T-helper 2 cell (primary cell): ENCODE data around the gene GPN3.
"Not testable (repeated sequence)": the region's sequence is repeated elsewhere in the genome, so short reads cannot be mapped to it uniquely, and the experiment has no call there.

Source experiments
- DNase-seq, 5 experiments: peaks; one replicate each; pipeline versions ENCODE4 v3.0.0 to v3.0.0-alpha.2; 2012 to 2022
- total RNA-seq, 2 donors: gene quantifications; one replicate each; lab custom pipeline; 2026; lab: John Stamatoyannopoulos, UW

The GPN3 gene
- total RNA-seq, result 4.7 to 7.1 reads per million in 2 donors

DNA sequence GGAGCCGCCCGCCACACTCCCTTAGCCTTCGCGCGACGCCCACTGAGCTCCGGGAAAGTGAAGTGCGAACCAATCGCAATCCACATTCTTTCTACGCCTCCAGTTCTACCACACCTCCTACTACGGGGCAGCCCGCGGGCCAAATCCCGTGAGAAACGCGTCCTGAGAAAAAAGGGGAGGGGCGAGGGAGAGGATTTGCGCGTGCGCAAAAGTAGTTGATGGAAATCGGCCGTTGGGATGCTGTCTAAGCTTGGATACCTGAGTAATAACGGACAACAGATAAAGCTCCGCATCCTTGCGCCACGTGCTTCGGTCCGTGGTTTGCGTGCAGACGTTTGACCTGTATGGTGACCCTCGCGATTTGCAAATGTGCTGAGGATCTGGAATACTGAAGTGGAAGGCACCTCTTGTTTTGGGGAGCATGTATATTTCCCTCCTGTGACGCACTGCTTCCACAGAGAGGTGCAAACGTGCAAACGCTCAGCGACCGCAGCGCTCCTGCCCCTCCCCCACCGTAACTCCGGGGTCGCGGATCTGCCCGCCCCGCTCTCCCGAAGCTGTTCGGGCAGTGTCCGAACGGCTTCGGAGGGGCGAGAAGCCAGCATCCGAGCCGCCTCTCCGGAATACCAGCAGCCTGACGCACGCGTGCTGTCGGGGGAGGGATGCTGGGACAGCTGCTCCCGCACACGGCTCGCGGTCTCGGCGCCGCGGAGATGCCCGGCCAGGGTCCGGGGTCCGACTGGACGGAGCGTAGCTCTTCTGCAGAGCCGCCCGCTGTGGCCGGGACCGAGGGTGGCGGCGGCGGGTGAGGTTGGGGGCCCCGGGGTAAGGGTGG is at the start of gene GPN3, which contains the start of gene FAM216A:
Gene GPN3 (minus strand): TSS at position 44 of the 835 bp plus-strand sequence. CDS start 54 bp downstream, outside the sequence.
Gene FAM216A (plus strand): TSS at position 632 of the 835 bp plus-strand sequence. CDS start 31 bp downstream, at position 663.
- DNase-seq, result peak; percentile 82 to 98 (median 93)

DNA sequence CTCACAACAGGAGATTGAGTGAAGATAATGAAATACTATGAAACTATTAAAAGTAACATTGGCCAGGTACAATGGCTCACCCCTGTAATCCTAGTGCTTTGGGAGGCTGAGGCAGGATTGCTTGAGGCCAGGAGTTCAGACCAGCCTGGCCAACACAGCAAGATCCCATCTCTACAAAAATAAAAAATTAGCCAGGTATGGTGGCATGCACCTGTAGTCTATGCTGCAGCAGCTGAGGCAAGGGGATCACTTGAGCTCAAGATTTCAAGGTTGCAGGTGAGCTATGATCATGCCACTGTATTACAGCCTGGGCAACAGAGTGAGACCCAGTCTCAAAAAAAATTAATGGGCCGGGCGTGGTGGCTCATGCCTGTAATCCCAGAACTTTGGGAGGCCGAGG is 48.9 kb upstream of the GPN3 start:
- no peak for DNase-seq

DNA sequence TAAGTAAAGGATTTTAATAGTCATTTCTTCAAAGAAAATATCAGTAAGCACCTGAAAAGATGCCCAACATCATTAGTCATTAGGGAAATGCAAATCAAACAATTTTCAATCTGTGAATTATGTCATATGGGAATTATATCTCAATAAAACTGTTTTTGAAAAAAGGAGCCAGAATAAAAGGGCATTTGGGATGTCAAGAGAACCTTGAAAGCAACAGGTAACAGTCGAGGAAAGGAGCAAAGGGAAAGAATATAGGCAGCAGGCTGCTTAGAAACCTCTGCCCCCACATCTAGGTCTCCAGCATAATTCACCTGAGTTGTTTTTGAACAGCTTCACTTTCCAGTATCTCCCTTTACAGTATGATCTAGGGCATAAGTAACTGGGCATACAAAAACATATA is 46.3 kb upstream of the GPN3 start:
- DNase-seq, result no peak

DNA sequence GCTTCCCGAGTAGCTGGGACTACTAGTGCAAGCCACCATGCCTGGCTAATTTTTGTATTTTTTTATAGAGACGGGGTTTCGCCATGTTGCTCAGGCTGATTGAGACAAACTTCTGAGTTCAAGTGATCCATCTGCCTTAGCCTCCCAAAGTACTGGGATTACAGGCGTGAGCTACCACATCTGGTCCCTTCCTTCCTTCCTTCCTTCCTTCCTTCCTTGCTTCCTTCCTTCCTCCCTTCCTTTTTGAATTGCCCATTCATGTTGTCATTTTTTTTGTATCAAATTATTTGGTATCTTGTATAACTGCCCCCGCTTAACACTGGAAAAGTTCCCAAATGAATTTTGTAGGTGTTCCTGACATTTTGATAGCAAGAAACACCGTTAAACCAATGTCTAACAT is 45.8 kb upstream of the GPN3 start:
- no peak for DNase-seq

GRCh38 chr12:110508071-110508586 is 40.1 kb upstream of the GPN3 start:
- no peak for DNase-seq

DNA sequence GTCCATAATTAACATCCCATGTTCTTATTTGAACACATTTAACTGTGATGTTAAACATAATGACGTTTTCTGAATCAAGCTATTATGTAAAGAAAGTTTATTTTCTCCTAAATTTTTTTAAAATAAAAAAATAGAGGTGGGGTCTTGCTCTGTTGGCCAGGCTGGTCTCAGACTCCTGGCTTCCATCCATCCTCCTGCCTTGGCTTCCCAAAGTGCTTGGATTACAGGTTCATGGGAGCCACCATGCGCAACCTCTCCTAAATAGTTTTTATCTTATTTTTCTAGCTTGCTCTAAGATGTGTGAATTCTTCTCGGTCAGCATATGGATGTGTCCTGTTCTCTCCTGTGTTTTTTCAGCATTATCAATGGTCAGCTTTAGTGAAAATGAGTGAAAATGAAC is 37.3 kb upstream of the GPN3 start:
- DNase-seq, result no peak

DNA sequence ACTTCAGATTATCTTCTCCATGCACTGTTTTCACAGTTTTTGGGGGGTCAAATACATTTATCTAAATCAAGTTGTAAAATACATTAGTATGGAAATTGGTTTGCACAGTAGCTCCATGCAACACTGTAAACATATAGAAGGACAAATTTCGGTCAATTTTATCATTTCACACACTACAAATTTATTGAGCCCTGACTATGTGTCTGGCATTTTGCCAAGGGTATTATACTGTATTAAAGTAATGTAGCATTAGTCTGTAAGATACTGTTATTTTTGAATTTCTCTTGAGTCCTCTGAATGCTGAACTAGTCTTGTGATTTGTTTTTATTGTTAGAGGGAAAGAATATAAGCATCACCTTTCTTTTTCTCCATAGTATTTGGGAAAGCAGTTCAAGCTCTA is 35.4 kb upstream of the GPN3 start:
- DNase-seq, result no peak

GRCh38 chr12:110501752-110502738 is 34.0 kb upstream of the GPN3 start, which contains the start of the genes RAD9B and VPS29:
Gene RAD9B (plus strand): TSS chr12:110502331. CDS start chr12:110502338, 7 bp downstream.
Gene VPS29 (minus strand): TSS chr12:110502111. CDS start chr12:110502051, 60 bp downstream.
- peak; percentile 97 to 100 (median 98) for DNase-seq

DNA sequence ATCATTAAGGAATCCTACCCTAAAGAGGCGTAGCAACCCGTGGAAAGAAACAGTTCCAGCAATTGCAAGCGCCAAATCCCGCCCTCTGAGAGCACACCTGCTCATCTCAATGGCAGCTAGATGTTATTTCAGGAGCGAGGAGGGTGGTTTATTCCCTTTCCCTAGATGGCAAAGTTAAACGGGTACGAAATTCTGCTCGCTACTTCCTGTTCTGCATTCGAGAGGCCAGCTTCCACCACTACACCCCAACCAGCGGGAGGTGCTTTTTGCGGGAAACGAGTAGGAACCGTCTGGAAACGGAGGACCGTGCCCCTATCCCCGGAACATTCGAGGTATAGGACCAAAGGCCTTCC is 33.3 kb upstream of the GPN3 start:
- peak in 2 of 5 experiments; percentile 4 to 46 for DNase-seq

GRCh38 chr12:110498984-110499706 is 31.1 kb upstream of the GPN3 start:
- DNase-seq, result no peak

DNA sequence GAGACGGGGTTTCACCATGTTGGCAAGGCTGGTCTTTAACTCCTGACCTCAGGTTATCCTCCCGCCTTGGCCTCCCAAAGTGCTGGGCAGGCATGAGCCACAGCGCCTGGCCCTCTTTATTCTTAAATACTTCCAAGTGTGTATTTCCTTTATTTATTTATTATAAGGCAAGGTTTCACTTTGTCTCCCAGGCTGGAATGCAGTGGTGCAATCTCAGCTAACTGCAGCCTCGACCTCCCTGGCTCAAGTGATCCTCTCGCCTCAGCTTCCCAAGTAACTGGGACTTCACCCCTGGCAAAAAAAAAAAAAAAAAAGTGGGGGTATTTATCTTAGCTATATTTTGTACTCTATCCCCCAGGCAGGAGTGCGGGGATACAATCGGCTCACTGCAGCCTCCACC is 7.4 kb upstream of the GPN3 start:
- no peak for DNase-seq

DNA sequence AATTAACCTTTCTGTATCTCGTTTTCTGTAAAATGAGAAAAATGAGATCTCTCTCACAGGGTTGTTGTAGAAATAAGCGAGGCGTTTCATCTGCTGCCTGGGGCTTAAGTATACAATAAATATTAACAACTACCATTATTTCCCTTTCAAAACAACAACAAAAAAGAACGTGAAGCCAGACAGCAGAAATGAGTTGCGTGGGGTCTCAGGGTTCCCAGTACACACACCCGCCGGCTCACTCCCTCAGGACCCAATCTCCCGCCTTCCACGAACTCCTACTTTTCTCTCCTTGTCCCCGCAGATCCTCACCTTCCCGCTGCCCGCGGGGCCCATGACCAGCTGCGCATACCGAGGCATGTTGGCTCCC is 227 bp downstream of the GPN3 start:
- DNase-seq, result no peak

DNA sequence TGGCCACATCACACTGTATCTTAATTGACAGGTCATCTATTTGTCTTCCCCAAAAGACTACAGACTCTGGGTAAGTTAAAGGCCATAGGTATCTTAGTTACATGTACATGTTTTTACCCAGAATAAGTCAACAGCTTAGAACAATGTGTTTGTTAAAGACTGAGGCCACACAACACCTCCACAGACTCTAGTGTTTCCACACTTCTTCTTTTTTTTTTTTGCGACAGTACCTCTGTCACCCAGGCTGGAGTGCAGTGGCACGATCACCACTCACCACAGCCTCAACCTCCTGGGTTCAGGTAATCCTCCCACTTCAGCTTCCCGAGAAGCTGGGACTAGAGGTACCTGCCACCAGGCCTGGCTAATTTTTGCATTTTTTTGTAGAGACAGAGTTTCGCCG is 1.3 kb downstream of the GPN3 start:
- no peak for DNase-seq

GRCh38 chr12:110465765-110466164 is 2.3 kb downstream of the GPN3 start:
- DNase-seq, result not testable (repeated sequence)

- no peak for DNase-seq
Observed at GRCh38 chr12:110465024-110465423, 3.0 kb downstream of the GPN3 start.

- DNase-seq, result not testable (repeated sequence)
Observed at GRCh38 chr12:110461189-110461588, 6.9 kb downstream of the GPN3 start.

- DNase-seq, result no peak
Observed at GRCh38 chr12:110458756-110459155, 9.3 kb downstream of the GPN3 start.

GRCh38 chr12:110453569-110454296 is 14.3 kb downstream of the GPN3 start:
- DNase-seq, result no peak

GRCh38 chr12:110451263-110451662 is 16.8 kb downstream of the GPN3 start:
- DNase-seq, result no peak

DNA sequence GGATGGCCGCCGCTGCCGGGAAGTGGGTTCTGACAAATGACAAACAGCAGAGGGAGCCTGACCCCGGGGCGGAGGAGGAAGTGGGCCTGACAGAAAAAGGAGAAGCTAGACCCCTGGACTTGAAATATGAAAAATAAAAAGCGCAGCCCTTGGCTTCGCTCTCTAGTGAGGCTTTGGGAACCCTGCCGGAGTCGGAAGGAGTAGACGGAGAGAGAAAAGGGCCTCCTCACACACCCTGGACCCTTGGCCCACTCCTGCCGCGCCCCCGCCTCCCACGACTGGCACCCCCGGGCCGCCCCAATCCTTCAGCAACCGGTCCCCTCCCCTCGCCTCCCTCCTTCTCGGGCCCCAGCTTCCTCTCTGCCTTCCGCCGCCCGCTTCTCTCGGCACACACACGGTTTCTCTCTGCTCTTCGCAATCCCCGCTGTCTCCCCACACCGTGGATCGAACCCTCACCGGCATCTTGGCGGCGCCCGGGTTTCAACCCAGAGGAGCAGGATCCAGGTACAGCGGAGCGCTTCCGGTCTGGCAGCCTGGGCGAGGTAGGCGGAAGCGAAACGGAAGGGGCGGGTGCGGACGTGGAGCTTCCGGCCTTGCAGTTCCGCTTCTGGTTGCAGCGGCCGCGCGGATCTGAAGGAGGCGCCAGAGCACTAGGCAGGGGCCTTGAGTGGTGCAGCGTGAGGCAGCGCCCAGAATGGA is 18.1 kb downstream of the GPN3 start, which contains the start of gene ARPC3:
Gene ARPC3 (minus strand): TSS at position 539 of the 699 bp plus-strand sequence. CDS start 77 bp downstream, at position 462.
- DNase-seq, result peak; percentile 89 to 98 (median 91)

DNA sequence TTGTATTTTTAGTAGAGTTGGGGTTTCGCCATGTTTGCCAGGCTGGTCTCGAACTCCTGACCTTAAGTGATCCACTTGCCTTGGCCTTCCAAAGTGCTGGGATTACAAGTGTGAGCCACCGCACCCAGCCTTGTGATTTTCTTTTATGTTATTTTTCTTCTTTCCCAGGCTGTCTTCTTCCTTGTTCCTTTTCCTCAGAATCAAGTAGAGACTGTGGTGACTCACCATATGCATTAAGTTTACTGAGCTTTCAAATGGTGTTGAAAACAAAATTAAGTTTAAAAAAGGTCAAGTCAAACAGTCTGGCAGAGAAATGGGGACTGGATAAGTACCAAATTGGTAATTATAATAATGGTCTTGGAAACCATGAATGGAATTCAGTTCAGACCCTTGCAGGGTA is 23.6 kb downstream of the GPN3 start:
- no peak for DNase-seq
